ENCODE results near the gene F2R.
"Not testable (repeated sequence)": the region's sequence is repeated elsewhere in the genome, so short reads cannot be mapped to it uniquely, and the experiment has no call there.

The F2R gene

DNA sequence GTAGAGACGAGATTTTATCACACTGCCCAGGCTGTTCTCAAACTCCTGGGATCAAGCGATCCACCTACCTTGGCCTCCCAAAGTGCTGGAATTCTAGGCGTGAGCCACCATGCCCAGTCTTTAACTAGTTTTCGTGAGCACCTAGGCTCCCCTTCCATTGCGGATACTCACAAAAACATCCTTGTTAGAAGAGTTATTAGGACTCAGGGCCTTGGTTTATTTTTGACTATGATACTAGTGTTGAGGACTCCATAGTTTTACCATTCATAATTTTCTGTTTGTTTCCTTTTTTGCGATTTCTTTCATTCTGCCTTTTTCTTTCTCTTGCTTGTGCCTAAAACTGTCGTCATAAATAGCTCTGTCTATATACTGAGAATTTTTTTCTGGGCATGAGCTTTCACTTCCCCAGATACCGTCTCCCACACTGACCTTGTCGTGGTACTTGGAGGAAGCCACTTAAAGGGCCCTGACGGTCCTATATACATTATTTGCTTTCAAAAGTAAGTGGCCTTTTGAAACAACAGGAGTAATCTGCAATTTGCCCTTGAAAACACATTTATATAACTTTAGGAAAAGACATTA, 5.2 kb downstream of the F2R start:
- DNase-seq, result no peak

DNA sequence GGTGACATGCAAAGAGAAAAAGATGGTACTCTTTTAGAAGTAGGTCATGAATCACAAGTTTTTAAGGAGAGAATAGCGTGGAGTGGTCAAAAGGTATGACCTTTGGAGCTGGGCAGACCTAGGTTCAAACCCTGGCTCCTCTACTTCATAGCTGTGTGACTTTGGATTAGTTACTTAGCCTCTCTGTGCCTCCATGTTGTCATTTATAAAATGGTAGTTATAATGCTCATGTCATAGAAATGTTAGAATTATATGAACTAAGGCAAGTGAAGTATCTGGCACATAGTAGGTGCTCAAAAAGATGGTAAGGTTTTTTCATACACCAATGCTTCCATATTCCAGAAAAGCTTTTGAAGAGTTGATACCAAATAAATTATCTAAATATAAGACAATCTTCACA, 7.3 kb downstream of the F2R start:
- no peak for DNase-seq

DNA sequence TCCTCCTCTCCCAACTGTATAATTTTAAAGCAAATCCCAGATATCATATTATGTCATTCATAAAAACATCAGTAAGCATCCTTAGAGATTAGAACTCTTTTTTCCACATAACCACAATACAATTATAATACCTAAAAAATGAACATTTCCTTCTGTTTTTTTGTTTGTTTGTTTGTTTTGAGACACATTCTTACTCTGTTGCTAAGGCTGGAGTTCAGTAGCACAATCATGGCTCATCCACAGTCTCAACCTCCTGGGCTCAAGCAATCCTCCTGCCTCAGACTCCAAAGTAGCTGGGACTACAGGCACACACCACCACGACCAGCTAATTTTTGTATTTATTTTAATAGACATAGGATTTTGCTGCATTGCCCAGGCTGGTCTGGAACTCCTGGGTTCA, 8.0 kb downstream of the F2R start:
- DNase-seq, result no peak

DNA sequence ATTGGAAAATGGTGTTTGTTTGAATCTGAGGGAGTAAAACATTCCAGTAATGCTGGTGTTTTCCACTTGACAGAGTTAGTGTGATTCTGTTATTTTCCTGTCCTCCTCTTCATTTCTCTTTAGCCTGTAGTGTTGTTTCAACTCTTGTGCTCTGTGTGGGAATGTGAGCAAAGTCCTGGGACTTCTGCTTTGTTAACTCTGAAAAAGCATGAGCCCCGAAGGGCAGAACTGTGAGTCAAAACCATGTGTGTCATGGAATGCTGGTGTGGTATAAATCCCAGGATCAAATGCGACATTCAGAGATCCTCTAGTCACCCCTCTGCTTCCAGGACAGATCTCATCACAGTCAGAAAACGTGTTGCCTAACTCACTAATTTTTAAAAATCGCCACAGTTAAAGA, 8.9 kb downstream of the F2R start:
- no peak for DNase-seq

DNA sequence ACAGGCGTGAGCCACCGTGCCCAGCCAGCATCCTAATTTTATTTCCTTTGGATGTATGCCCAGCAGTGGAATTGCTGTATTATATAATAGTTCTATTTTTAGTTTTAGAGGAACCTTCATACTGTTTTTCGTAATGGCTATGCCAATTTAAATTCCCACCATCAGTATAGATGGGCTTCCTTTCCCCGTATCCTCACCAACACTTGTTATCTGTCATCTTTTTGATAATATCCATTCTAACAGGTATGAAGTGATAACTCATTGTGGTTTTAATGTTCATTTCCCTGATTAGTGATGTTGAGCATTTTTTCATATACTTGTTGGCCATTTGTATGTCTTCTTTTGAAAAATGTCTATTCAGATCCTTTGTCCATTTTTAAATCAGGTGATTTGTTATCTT, 13.0 kb downstream of the F2R start:
- DNase-seq, result no peak

DNA sequence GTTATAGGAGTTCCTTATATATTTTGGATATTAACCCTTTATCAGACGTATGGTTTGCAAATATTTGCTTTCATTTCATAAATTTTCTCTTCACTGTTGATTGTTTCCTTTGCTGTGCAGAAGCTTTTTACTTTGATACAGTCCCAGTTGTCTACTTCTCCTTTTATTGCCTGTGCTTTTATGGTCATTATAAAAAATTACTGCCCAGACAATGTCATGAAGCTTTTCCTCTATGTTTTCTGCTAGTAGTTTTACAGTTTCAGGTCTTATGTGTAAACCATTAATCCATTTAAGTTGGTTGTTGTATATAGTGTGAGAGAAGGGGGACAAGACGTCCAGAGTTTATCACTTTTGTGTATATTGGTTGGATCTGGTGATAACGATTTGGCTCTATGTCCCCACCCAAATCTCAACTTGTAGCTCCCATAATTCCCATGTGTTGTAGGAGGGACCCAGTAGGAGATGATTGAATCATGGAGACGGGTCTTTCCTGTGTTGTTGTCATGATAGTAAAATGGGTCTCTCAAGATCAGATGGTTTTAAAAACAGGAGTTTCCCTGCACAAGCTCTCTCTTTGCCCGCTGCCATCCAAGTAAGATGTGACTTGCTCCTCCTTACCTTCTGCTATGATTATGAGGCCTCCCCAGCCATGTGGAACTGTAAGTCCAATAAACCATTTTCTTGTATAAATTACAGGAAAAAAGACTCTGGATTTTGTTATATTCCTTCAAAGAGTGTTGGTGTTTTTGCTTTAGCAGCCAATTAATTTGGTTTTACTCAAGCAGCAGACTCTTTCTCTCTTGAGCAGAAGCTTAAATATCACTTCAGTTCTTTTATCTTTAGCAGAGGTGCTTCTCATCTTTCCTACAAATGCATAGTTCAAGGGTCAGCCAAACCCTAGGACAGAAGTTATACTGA, 13.7 kb downstream of the F2R start:
- no peak for DNase-seq

DNA sequence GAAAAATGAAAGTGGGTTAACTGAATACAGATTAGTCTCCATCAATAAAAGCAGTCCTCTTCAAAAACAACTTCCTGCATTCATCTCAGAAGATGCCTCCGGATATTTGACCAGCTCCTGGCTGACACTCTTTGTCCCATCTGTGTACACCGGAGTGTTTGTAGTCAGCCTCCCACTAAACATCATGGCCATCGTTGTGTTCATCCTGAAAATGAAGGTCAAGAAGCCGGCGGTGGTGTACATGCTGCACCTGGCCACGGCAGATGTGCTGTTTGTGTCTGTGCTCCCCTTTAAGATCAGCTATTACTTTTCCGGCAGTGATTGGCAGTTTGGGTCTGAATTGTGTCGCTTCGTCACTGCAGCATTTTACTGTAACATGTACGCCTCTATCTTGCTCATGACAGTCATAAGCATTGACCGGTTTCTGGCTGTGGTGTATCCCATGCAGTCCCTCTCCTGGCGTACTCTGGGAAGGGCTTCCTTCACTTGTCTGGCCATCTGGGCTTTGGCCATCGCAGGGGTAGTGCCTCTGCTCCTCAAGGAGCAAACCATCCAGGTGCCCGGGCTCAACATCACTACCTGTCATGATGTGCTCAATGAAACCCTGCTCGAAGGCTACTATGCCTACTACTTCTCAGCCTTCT, 16.6 kb downstream of the F2R start:
- DNase-seq, result peak; percentile 42

DNA sequence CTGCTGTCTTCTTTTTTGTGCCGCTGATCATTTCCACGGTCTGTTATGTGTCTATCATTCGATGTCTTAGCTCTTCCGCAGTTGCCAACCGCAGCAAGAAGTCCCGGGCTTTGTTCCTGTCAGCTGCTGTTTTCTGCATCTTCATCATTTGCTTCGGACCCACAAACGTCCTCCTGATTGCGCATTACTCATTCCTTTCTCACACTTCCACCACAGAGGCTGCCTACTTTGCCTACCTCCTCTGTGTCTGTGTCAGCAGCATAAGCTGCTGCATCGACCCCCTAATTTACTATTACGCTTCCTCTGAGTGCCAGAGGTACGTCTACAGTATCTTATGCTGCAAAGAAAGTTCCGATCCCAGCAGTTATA, 17.1 kb downstream of the F2R start:
- peak; percentile 92 for DNase-seq

DNA sequence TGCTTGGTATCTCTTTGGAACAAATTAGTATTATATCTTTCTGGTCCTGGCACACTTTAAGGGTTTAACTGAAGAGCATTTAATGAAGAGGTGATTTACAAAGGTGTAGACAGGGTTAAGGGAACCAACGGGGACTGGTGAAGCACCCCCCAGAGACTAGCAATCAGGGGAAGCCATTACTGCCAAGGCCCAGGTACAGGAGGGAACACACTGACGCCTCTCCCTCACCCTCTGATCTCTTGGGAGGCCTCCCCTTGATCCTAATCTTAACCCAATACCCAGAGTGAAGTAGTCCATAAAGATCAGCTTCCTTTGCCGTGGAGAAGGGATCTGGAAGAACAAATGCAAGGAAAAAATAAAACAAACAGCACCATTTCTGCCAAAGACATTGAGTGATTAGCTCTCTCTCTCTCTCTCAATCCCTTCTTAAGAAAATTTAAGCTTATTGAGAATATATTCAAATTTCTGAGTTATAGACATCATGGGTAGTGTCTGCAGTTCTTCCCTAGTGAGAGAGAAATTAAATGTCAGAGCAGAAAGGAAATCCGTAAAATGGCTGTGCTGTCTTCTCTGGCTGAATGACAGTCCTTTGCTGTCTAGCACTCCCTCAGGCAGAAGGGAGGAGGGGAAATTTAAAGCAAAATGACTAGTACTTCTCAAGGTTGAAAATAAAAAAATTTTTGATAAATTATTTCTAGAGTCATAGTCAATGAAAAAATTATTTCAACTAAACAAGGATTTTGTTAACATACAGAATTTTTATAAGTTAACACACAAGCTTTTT, 20.0 kb downstream of the F2R start:
- peak; percentile 15 for DNase-seq

DNA sequence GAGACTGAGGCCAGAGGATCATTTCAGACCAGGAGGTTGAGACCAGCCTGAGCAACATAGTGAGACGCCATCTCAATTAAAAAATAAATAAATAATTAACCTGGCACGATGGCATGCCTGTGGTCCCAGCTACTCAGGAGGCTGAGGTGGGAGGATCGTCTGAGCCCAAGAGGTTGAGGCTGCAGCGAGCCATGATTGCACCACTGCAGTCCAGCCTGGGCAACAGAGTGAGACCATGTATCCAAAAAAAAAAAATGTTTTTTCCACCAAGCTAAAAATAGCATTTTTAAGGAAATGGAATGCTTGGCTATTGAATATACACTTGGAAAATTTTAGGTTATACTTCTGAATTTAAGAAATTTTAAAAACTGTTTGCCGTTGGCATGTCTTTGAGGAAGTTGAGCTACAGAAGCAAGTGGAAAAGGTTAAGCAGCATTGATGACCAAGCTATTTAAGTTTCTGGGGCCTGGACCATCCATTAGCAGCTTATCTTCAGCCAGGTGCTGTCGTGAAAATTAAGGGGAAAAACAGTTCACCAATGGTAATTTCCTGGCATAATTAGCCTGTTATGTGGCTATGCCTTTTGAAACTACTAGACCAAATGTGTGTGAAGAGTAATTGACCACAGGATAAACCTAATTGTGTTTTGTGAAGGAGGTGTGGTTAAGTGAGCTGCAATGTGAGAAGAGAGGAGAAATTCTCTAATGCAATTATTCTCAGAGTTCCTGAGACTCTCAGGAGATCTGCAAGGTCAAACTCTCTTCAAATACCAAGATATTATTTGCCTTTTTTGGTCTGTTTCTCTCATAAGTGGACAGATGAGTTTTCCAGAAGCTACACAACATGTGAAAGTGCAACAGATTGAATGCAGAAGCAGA, 21.0 kb downstream of the F2R start:
- DNase-seq, result peak; percentile 57

DNA sequence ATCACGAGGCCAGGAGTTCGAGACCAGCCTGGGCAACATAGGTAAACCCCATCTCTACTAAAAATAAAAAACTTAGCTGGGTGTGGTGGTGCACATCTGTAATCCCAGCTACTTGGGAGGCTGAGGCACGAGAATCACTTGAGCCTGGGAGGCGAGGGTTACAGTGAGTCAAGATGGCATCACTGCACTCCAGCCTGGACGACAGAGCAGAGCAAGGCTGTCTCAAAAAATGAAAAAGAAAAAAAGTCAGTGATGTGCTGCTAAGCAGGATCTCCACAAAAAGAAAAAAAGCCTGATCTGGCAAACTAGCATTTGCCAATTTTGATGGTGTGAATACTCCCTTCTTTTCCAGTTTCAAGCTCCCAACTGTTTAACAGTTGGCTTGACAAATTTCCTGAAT, 21.9 kb downstream of the F2R start:
- DNase-seq, result no peak

DNA sequence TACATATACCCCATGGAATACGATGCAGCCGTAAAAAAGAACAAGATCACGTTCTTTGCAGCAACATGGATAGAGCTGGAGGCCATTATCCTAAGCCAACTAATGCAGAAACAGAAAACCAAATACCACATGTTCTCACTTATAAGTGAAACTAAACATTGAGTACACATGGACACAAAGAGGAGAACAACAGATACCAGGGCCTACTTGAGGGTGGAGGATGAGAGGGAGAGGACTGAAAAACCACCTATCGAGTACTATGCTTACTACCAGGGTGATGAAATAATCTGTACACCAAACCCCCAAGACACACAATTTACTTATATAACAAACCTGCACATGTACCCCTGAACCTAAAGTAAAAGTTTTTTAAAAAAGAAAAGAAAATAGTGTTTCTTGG, 25.6 kb downstream of the F2R start:
- not testable (repeated sequence) for DNase-seq

DNA sequence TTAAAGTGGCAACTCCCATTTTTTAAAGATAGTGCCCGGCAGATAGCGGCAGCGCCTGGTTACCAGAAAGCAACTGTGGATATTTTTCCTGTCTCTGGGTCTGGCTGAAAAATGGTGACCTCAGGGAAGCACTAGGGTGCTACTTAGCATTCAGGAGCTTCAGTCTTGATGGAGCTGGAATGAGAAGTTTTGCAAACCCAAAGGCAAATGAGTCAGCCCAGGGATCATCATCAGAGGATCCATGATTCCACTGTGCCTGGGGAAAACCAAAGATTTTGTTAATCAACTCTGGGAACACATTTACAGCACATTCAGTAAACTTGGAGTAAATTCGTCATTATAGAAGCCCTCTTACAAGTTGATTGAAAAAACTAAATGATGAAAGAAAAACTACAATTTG, 26.7 kb downstream of the F2R start:
- DNase-seq, result no peak

DNA sequence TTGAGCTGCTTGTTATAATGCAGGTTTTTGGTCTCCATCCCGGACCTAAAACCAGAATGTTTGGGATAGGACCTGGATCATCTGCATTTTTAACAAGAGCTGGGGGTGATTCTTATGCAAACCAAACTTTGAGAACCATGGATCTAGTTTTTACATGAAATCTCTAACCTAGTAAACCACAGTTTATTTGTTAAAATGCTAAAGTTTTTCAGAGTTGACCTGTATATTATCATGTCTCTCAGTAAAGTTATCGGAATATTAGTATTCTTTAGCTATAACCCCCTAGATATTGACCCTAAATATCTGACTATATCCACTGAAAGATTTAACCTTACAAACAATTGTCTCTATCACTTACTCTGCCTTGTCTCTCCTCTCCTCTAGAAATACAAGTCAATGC, 28.7 kb downstream of the F2R start:
- no peak for DNase-seq

DNA sequence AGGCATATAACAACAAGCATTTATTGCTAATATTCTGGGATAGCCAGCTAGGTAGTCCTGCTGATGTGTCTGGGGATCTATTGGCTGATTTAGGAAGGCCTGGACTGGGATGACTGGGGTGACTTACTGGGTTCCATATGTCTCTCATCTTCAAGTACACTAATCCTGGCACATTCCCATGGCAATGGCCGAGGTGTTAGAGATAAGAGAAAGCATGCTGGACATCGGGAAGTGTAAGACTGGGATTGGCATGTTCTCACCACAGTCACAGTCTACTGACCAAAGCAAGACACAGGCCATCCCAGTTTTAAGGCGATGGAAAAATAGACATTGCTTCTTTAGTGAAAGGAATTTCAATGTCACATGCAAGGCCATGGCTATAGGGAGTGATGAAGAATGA, 29.7 kb downstream of the F2R start:
- no peak for DNase-seq

DNA sequence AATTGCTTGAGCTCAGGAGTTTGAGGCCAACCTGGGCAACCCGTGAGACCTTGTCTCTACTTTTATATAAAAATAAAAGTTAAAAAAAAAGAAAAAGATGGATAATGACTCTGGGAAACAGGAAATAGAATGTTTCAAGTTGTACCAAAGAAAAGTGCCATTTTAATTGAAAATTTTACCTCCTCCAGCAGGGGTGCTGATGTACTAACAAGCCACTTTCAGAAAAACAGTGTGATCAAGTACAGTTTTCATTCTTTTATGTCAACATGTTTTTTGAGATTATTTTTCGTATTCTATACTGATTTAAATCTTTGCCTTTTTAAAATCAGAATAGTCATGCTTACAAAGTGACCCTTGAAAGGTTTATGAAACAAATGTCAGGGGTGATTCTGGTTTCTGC, 30.8 kb downstream of the F2R start:
- DNase-seq, result no peak

DNA sequence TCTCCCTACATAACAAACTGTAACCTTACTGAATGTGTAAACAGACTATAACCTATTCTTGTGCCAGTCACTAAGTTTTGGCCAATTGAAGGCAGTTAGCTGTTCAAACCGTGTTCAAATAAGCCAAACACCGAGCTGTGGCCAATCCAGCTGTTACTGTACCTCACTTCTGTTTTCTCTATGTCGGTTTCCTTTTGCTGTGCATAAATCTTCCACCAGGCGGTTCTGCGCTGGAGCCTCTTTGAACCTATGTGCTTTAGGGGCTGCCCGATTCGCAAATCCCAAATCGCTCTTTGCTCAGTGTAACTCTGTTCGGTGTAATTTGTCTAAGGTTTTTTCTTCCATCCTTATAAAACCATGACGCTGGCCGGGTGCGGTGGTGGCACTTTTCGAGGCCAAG, 31.8 kb downstream of the F2R start:
- DNase-seq, result no peak

DNA sequence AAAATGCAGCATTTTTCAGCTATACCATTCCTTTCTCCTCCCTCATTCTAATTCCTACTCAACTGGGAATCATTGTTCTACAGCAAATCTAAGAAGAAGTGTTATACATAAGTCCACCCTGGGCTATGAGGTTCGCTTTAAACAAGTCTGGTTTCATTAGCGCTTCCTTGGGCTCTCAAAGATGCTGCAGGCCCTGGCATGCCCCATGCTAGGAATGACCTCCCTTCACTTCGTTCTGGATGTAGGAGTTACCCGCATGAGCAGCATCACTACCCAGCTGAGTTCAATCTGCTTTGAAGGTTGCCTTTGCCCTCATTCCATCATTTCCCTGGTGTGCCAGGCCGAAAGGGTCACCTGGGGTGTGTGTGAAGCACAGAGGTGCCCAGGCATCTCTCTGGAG, 35.4 kb downstream of the F2R start:
- DNase-seq, result no peak

DNA sequence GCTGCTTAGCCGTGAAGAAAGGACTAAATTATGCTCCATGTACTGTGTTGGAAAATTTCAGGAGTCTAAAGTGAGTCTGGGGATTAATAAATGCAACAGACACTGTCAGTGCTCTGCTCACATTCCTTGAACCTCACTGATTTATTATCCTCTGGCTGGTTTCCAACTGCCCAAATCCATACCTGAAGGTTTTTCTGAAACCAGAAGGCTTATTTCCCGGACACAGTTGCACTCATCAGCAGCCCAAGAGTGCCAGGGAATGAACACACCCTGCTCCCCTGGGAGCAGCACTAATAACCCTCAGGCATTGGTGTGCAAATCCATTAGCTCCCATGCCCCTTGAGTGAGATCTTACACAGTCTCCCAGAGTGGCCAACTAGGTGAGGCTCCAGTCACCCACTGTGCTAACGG, 38.7 kb downstream of the F2R start:
- no peak for DNase-seq

DNA sequence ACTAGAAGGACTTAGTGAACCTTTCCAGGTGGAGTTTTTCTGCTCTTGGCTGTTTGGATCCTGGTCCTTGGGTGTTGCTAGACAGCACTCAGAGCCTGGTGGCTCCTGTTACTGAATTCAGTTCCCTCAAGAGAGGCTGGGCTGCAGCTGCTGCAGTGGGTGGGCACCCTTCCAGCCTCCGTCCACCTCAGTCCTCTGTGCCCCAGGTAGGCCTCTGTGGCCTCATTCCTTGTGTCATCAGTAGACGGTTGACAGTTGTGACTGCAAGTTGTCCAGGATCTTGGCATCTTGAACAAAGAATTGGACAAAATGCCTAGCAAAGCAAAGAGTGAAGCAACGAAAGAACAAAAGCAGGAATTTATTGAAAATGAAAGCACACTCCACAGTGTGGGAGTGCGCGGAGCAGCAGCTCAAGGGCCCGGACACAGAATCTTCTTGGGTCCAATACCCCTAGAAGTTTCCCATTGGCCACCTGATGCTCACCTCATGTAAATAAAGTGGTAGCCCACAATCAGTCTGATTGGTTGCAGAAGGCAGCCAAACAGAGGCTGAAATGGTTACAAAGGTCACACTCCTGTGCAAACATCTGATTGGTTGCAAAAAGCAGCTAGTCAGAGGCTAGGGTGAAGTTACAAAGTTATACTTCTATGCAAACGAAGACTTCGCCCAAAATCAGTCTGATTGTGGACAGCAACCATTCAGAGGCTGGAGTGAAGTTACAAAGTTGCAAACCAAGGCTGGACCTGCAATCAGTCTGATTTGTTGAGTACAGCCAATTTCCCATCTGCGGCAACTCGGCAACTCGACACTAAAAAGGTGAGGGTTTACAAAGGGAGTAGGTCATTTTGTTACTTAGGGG, 40.1 kb downstream of the F2R start:
- DNase-seq, result no peak

DNA sequence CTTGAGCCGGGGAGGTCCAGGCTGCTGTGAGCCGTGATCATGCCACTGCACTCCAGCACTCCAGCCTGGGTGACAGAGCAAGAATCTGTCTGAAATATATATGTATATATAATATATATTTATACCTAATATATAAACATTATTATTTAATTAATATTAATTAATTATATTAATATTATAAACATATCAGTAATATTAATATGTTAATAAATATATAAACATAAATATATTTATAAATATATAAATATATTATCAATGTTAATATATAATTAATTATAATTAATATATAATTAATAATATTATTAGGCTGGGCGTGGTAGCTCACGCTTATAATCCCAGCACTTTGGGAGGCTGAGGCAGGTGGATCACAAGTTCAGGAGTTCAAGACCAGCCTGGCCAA, 41.1 kb downstream of the F2R start:
- DNase-seq, result no peak

Measured in activated CD4-positive, alpha-beta T cell treated with anti-CD3 and anti-CD28 coated beads, Interleukin-2, Interleukin-6, amounts not matched to agents 100 ng/mL and 50 ng/mL, durations not matched to agents 16 hours and 8 hours (primary cell).